ENCODE measurements around the gene MYG1.

Gene MYG1

DNA sequence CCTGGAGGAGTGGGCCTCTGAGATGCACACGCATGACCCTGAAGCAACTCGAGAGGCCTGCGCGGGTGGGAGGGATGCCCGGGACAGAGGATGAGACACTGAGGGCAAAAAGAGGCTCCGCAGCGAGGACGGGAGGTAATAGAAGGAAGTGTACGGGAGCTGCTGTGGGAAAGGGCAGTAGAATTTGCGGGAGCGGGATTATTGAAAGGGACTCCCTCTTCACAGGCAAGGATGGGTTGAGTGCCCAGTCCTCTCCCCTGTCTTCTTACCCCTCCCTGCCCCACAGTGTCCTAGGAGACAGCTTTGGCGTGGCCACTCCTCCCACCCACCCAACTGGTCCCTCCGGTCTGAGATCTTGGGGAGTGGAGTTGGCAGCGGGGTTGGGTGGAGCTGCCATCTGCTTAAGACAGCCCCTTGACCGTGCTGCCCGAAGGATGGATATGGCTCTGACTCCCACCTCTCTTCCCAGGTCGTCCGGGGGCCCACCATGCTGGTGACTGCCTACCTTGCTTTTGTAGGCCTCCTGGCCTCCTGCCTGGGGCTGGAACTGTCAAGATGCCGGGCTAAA, 47.1 kb upstream of the MYG1 start:
- H3K27ac ChIP-seq (ENCODE audit: extremely low read depth, low read depth, low read length), result peak overlapping the region; percentile 61; the same call in 1 of the 2 replicates
- peaks cover 0 to 22% of the 10 kb centered on the region in 2 experiments; a peak in 1 of 3 replicates for H3K36me3 ChIP-seq (ENCODE audit: control insufficient read depth in 2 of 2, insufficient read depth in 1 of 2, low read length in 2 of 2)
- peaks cover 4% of the 10 kb centered on the region; the same call in 1 of the 2 replicates for H3K4me1 ChIP-seq (ENCODE audit: control insufficient read depth, insufficient read depth, low read length)
- H3K9me3 ChIP-seq (ENCODE audit: control insufficient read depth, insufficient read depth, low read depth, low read length), result no peaks in the 10 kb centered on the region
- CTCF ChIA-PET, result interaction anchor here (0.7 to 4.6 kb wide), 4 partner anchors 14 to 39 kb away, joined by 3 to 53 read pairs (median 5); partner anchors contain the start of gene ESPL1
- POLR2A ChIA-PET, result interaction anchor here (0.9 to 2.1 kb wide), 2 partner anchors 17 to 32 kb away, joined by 3 to 8 read pairs; no protein-coding TSS in a partner anchor
- H3K4me3 ChIP-seq (ENCODE audit: low read depth, low read length), result peak overlapping the region; percentile 91
- TF ChIP-seq ZBTB20 (tag by site-specific recombination; IDR thresholded peaks at IDR 0.05), result peak; percentile 40
- TF ChIP-seq ZFHX2 (tag by site-specific recombination; conservative IDR thresholded peaks at IDR 0.05), result 0 out of 2 replicates have a peak, but pooled peaks have one; percentile 10
- TF ChIP-seq YY2 (tag by site-specific recombination; IDR thresholded peaks at IDR 0.05), result 0 out of 2 replicates have a peak, but pooled peaks have one; percentile 1
- TF ChIP-seq, protein P1, sequence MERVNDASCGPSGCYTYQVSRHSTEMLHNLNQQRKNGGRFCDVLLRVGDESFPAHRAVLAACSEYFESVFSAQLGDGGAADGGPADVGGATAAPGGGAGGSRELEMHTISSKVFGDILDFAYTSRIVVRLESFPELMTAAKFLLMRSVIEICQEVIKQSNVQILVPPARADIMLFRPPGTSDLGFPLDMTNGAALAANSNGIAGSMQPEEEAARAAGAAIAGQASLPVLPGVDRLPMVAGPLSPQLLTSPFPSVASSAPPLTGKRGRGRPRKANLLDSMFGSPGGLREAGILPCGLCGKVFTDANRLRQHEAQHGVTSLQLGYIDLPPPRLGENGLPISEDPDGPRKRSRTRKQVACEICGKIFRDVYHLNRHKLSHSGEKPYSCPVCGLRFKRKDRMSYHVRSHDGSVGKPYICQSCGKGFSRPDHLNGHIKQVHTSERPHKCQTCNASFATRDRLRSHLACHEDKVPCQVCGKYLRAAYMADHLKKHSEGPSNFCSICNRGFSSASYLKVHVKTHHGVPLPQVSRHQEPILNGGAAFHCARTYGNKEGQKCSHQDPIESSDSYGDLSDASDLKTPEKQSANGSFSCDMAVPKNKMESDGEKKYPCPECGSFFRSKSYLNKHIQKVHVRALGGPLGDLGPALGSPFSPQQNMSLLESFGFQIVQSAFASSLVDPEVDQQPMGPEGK (tag by site-specific recombination; IDR thresholded peaks at IDR 0.05), result peak; percentile 3; the same call in 1 of the 2 replicates
- TF ChIP-seq SP2 (tag by site-specific recombination; IDR thresholded peaks at IDR 0.05), result 0 out of 2 replicates have a peak, but pooled peaks have one; percentile 13
- TF ChIP-seq KLF17 (tag by site-specific recombination; IDR thresholded peaks at IDR 0.05), result peak; percentile 46; the same call in 1 of the 2 replicates
- no peak for TF ChIP-seq ZNF184 (tag by site-specific recombination; IDR thresholded peaks at IDR 0.05)
- TF ChIP-seq, protein P2, sequence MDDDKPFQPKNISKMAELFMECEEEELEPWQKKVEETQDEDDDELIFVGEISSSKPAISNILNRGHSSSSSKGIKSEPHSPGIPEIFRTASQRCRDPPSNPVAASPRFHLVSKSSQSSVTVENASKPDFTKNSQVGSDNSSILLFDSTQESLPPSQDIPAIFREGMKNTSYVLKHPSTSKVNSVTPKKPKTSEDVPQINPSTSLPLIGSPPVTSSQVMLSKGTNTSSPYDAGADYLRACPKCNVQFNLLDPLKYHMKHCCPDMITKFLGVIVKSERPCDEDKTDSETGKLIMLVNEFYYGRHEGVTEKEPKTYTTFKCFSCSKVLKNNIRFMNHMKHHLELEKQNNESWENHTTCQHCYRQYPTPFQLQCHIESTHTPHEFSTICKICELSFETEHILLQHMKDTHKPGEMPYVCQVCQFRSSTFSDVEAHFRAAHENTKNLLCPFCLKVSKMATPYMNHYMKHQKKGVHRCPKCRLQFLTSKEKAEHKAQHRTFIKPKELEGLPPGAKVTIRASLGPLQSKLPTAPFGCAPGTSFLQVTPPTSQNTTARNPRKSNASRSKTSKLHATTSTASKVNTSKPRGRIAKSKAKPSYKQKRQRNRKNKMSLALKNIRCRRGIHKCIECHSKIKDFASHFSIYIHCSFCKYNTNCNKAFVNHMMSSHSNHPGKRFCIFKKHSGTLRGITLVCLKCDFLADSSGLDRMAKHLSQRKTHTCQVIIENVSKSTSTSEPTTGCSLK (tag by site-specific recombination; IDR thresholded peaks at IDR 0.05), result no peak
- TF ChIP-seq ZEB2 (tag by site-specific recombination; IDR thresholded peaks at IDR 0.05), result 0 out of 2 replicates have a peak, but pooled peaks have one; percentile 3
- no peak for TF ChIP-seq ZNF202 (tag by site-specific recombination; IDR thresholded peaks at IDR 0.05; ENCODE audit: borderline replicate concordance)
- TF ChIP-seq SP7 (tag by site-specific recombination; IDR thresholded peaks at IDR 0.05), result peak; percentile 7; the same call in 1 of the 2 replicates
- TF ChIP-seq ZNF2 (tag by site-specific recombination; IDR thresholded peaks at IDR 0.05), result 0 out of 2 replicates have a peak, but pooled peaks have one; percentile 15
- TF ChIP-seq, protein P3, sequence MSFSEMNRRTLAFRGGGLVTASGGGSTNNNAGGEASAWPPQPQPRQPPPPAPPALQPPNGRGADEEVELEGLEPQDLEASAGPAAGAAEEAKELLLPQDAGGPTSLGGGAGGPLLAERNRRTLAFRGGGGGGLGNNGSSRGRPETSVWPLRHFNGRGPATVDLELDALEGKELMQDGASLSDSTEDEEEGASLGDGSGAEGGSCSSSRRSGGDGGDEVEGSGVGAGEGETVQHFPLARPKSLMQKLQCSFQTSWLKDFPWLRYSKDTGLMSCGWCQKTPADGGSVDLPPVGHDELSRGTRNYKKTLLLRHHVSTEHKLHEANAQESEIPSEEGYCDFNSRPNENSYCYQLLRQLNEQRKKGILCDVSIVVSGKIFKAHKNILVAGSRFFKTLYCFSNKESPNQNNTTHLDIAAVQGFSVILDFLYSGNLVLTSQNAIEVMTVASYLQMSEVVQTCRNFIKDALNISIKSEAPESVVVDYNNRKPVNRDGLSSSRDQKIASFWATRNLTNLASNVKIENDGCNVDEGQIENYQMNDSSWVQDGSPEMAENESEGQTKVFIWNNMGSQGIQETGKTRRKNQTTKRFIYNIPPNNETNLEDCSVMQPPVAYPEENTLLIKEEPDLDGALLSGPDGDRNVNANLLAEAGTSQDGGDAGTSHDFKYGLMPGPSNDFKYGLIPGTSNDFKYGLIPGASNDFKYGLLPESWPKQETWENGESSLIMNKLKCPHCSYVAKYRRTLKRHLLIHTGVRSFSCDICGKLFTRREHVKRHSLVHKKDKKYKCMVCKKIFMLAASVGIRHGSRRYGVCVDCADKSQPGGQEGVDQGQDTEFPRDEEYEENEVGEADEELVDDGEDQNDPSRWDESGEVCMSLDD (tag by site-specific recombination; IDR thresholded peaks at IDR 0.05), result 0 out of 2 replicates have a peak, but pooled peaks have one; percentile 71
- TF ChIP-seq, protein P4, sequence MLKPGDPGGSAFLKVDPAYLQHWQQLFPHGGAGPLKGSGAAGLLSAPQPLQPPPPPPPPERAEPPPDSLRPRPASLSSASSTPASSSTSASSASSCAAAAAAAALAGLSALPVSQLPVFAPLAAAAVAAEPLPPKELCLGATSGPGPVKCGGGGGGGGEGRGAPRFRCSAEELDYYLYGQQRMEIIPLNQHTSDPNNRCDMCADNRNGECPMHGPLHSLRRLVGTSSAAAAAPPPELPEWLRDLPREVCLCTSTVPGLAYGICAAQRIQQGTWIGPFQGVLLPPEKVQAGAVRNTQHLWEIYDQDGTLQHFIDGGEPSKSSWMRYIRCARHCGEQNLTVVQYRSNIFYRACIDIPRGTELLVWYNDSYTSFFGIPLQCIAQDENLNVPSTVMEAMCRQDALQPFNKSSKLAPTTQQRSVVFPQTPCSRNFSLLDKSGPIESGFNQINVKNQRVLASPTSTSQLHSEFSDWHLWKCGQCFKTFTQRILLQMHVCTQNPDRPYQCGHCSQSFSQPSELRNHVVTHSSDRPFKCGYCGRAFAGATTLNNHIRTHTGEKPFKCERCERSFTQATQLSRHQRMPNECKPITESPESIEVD (tag by site-specific recombination; IDR thresholded peaks at IDR 0.05), result no peak
- TF ChIP-seq ZNF121 (tag by site-specific recombination; IDR thresholded peaks at IDR 0.05), result 0 out of 2 replicates have a peak, but pooled peaks have one; percentile 12
- TF ChIP-seq ZFP37 (tag by site-specific recombination; IDR thresholded peaks at IDR 0.05), result peak; percentile 23; the same call in 1 of the 2 replicates
- TF ChIP-seq, protein P5, sequence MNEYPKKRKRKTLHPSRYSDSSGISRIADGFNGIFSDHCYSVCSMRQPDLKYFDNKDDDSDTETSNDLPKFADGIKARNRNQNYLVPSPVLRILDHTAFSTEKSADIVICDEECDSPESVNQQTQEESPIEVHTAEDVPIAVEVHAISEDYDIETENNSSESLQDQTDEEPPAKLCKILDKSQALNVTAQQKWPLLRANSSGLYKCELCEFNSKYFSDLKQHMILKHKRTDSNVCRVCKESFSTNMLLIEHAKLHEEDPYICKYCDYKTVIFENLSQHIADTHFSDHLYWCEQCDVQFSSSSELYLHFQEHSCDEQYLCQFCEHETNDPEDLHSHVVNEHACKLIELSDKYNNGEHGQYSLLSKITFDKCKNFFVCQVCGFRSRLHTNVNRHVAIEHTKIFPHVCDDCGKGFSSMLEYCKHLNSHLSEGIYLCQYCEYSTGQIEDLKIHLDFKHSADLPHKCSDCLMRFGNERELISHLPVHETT (tag by site-specific recombination; IDR thresholded peaks at IDR 0.05), result 0 out of 2 replicates have a peak, but pooled peaks have one; percentile 9
- no peak for TF ChIP-seq ZNF571 (tag by site-specific recombination; IDR thresholded peaks at IDR 0.05)
- no peak; the same call in 1 of the 2 replicates for TF ChIP-seq ZBTB11 (tag by site-specific recombination; conservative IDR thresholded peaks at IDR 0.05; ENCODE audit: low read depth)
- TF ChIP-seq ZNF366 (tag by site-specific recombination; conservative IDR thresholded peaks at IDR 0.05), result 0 out of 2 replicates have a peak, but pooled peaks have one; percentile 14
- no peak for TF ChIP-seq ZNF433 (tag by site-specific recombination; IDR thresholded peaks at IDR 0.05; ENCODE audit: low read depth)

Measured in HEK293 (cell line).